Stimulated activated CD4-positive, alpha-beta T cell treated with anti-CD3 and anti-CD28 coated beads, Interleukin-1b, Interleukin-23, amount 100 ng/mL, for 48 hours (primary cell): Measurements from ENCODE around the gene SLCO4A1.

ENCODE experiments used
- DNase-seq: peaks from one replicate; pipeline ENCODE4 v3.0.0-alpha.2; 2020

SLCO4A1 gene

DNA sequence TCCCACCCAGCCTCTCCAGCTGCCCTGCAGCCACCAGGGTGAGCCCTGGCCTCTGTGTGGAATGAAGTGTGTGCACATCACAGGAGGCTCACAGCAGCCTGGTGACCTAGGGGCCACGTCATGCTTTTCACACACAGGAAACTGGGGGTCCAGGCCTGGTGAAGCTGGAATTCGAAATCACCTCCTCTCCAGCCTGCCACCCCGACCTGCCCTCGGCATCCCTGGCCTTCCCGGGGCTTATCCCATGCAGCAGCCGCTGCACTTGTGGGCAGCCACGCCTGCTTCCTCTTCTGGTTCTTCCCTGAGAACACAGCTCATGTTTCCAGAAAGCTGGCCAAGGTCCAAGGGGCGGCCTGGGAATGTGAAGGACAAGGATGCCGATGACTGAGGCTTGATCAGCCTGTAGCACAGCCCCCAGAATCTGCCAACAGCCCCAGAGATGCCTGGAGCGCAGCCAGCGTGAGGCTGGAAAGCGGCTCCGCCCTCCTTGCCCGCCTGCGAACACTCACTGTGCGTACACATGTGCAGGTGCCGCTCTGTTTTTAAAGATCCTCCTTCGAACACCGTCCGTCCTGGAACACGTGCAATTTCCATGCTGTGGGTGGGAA, 62.1 kb downstream of the SLCO4A1 start:
- no peak for DNase-seq

DNA sequence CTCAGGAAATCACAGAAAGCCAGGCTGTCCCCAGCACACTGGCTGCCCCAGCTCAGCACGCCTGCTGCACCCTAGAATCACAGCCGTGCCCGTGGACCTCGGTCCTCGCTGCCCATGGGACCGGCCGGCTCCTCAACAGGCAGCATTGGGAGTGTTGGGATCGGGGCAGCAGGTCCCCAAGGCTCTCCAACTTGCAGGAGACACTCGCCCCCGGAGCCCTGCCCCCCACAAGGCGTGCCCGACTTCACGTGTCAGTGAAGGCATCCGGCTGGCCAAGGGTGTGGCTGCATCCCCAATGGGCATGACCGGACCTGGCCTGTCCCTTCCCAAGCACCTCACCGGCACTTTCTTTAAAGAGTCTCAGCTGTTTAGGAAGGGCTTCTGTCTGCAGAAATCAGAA, 63.3 kb downstream of the SLCO4A1 start:
- no peak for DNase-seq

DNA sequence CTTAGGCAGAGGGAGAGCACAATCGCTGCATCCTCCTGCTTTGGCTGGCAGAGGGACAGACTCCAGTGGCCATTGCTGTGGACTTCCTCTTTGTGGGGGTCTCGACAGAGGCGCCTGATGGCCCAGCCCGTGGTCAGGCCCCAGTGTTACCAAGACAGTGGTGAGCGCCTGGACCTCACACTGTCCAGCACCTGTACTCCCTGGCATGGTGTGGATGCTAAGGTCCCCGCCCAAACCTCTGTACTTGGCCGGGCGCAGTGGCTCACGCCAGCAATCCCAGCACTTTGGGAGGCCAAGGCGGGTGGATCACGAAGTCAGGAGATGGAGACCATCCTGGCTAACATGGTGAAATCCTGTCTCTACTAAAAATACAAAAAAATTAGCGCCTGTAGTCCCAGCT, 64.0 kb downstream of the SLCO4A1 start:
- DNase-seq: no peak

DNA sequence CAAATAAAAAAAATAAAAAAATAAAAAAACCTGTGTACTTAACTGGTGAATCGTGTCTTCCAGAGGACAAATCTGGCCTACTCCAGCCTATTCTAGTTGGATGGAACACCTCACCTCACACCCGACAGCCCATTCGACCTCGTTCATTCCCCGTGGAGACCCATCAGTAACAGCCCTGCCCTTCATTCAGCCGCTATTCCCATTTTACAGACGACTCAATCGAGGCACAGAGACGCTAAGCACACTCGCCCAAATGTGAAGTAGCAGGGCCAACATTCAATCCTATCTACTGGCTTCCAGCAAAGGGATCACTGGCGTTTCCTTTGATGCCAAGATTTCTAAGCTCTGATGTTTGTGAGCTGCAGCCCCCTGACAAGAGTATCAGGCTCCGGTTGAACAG, 64.6 kb downstream of the SLCO4A1 start:
- DNase-seq: no peak

DNA sequence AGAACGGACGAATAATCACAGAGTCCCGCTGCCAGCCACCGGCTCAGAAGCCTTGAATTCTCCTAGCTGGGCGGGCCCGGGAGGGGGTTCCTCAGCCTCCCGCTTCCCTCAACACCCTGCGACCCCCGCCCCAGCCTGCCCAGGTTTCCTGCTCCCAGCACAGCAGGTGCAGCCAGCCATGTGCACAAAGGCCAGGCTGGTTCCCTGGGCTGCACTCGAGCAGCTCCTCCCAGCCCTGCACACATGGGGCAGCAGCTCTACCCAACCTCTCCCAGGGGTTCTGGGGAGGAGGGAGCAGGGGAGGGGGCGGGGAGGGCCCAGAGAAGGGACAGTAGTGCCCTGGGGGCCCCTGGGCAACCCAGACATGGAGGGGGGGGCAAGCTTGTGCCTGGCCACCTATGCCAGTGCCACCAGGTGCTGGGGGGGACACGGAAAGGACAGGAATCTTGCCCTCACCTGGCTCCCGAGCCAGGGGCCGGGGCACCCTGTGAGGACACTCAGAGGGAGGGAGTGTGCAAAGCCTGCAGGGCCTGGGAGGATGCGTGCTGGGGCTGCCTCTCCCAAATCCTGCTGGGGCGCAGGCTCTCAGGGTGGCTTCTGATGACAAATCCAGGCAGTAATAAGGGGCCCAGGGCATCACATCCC, 65.1 kb downstream of the SLCO4A1 start:
- no peak for DNase-seq

DNA sequence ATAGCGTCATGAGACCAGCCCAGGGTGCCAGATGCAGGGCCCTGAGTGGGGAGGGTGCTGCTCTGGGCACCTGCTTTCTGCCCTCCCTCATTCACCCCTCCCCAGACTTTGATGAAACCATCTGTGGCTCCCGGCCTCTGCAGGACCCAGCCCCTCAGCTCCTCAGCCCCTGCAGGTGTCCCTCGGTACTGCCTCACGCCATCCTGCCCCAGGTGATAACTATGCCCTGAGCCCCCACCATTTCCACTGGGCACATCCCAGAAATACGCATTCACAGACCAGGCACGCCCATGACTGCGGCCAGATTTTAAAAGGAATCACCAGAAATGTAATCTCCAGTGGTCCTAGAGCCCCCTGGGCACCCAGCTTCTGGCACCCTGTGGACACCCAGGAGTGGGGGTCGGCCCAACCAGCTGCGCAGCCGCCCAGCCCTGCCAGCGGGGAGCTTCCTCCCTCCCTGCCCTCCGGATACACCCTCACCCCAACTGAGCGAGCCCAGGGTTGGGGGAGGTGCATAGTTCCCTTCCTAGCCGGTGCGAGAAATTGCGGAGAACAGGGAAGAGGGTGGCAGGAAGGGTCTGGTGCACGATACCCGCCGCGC, 65.7 kb downstream of the SLCO4A1 start:
- DNase-seq: peak; percentile 16

DNA sequence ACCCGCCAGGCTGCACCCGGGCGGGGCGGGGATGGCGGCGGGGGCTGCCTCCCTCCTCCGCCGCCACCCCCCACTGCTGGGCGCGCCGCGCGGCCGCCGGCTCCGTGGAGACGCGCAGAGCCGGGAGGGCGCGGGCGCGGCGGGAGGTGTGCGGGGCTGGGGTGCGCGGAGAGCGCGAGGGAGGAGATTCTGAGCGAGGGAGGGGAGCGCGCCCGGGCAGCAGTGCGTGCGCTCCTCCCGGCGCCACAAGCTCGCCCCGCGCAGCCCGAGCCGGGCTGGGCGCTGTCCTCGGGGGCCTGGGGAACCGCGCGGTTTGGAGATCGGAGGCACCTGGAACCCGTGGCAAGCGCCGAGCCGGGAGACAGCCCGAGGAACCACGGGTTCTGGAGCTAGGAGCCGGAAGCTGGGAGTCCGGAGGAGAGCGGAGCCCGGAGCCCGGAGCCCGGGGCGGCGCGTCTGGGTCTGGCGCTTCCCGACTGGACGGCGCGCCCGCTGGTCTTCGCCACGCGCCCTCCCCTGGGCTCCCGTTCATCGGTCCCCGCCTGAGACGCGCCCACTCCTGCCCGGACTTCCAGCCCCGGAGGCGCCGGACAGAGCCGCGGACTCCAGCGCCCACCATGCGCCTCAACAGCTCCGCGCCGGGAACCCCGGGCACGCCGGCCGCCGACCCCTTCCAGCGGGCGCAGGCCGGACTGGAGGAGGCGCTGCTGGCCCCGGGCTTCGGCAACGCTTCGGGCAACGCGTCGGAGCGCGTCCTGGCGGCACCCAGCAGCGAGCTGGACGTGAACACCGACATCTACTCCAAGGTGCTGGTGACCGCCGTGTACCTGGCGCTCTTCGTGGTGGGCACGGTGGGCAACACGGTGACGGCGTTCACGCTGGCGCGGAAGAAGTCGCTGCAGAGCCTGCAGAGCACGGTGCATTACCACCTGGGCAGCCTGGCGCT, 66.6 kb downstream of the SLCO4A1 start, which contains the start of gene NTSR1:
Gene NTSR1, plus strand, starts transcription at position 246 of the 946 bp plus-strand sequence. Its CDS starts 372 bp downstream, at position 618.
- DNase-seq: no peak

DNA sequence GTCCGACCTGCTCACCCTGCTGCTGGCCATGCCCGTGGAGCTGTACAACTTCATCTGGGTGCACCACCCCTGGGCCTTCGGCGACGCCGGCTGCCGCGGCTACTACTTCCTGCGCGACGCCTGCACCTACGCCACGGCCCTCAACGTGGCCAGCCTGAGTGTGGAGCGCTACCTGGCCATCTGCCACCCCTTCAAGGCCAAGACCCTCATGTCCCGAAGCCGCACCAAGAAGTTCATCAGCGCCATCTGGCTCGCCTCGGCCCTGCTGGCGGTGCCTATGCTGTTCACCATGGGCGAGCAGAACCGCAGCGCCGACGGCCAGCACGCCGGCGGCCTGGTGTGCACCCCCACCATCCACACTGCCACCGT, 67.2 kb downstream of the SLCO4A1 start:
- no peak for DNase-seq

DNA sequence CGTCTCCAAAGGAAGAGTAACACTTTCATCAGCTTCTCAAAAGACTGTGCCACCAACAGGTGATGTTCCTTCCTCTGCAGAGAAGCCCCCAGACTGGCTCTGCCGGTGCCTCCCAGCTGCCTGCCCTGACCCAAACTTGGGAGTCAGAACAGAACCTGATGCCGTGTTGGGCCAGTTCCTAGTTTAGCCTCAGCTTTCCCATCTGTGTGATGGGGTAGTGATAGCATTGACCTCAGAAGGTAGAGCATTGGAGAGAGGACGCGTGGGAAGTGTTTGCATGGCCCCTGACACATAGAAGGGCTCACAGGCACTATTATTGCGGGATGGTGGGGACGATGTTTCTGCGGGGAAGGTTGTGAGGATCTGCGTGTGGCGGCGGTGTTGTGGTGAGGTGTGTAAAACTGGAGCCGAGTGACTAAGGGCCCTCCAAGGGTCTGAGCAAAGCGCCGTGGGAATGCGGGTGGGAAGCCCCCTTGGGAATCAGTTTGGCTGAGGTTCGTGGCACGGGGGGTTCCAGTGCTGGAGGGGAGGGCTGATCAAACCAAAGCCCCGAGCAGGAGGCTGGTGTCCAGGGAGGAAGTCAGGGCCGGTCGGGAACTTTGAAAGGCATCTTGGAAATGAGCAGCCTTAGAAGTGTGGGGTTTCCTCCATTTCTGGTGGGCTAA, 68.0 kb downstream of the SLCO4A1 start:
- DNase-seq: no peak

DNA sequence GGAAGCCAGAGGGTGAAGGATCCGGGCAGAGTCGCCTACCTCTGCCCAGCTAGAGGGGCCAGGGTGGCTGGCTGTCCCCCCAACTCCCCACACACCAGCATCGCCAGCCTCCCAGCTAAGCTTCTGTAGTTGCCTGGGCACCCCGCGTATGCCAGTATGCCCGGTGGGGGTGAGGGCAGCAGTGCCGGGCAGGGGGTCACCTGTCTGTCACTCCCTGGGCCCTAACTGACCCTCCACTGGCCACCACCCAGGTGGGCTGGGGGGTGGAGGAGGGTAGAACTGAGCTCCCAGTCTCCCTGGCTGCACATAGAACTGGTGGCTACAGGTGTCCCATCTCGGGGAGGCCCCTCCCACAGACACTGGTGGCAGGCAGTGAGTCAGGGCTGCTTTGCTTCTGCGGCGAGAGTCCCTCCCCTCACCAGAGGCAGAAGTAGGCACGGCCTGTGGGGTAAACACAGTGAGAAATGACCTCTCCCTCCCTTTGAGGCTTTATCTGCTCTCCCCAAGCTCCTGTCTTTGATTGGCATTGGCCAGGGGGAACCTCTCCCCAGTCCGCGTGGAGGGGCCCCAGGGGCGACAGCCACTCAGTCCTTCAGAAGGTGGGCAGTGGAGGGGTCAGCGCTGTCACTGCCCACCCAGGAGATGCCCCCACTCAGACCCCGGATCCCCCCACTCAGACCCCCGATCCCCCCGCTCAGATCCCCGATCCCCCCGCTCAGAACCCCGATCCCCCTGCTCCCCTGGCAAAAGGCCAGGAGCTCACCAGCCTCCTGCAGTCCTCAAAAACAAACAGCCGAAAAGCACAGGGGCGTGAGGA, 68.8 kb downstream of the SLCO4A1 start:
- peak; percentile 35 for DNase-seq

DNA sequence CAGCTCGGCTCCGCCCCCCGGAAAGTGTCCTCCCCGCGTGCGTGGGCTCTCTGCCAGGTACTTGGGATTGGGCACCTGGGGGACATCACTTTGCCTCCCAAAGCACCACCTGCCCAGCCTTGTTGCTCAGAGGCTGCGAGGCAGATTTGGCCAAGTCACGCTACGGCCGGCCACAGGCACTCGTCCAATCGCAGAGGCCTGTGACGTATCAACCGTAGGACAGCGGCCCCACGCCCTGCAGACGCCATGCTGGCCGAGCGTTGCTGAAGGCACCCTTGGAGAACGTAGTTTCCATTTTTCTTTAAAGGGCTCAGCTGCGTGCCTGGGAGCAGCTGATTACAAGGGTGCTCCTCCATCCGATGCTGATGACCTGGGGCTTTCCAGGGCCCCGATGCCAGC, 69.4 kb downstream of the SLCO4A1 start:
- no peak for DNase-seq

DNA sequence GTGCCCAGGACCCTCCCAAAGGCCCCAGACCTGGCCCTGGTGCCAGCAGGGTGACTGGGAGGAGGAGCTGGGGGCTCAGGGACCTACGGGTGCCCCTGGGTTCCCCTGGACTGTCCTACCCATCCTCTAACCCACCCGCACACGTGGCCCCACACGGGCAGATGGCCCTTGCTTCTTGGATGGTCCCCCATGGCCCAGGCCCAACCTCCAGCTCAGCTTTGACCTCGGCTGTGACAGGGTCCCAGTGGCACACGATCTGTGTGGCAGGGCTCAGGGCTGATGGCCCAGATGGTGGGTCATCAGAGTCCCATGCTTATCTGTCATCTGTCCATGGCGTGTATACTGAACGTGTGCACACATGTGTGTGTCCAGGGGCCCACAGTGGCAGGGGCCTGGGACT, 70.3 kb downstream of the SLCO4A1 start:
- no peak for DNase-seq

DNA sequence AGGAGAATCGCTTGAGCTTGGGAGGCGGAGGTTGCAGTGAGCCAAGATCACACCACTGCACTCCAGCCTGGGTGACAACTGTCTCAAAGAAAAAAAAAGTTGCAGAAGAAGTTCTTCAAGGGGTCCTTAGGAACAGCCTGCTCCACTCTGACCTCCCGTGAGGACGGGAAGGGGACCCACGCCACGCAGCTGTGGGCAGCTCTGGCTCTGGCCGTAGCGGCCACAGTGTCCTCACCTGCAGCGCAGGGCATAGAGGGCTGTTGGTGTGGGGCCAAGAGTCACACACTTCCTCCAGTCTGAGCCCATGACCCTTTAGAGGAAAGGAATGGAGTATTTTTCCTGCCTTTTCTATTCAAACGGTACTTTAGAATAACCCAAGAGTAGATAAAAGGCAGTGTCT, 71.7 kb downstream of the SLCO4A1 start:
- no peak for DNase-seq

DNA sequence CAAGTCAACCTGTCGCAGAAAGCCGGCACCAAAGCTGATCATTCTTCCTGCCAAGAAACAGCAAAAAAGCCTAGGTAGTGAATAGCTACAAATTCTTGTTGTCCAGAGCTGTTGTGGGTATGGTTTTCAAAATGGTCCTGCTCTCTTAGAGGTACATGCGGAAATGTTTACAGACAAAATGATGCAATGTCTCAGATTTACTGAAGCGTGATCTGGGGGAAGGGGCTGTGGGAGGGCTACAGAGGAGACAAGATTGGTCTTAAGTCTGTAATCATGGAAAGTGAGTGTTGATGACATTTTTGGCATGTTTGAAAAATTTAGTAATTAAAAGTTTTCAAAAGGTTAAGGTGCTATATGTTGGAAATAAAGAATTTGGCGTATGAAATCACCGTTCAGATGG, 72.5 kb downstream of the SLCO4A1 start:
- no peak for DNase-seq

DNA sequence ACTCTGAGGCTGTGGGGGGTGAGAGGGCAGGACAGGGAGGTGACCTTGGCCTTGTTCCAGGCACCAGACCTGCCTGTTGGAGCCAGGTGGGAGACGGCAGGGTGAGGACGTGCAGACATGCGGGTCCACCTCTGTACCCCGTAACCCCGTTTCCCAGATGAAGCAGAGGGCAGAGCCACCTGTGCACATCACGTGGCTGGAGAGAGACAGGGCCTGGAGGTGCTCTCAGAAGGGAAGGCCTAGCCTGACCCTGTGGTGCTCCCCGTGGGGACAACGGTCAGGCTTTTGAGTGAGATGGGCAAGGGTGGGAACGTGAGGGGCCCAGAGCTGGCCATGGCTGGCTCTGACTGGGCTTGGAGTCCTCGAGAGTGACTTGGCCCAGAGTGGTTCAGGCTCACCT, 72.9 kb downstream of the SLCO4A1 start:
- DNase-seq: no peak

DNA sequence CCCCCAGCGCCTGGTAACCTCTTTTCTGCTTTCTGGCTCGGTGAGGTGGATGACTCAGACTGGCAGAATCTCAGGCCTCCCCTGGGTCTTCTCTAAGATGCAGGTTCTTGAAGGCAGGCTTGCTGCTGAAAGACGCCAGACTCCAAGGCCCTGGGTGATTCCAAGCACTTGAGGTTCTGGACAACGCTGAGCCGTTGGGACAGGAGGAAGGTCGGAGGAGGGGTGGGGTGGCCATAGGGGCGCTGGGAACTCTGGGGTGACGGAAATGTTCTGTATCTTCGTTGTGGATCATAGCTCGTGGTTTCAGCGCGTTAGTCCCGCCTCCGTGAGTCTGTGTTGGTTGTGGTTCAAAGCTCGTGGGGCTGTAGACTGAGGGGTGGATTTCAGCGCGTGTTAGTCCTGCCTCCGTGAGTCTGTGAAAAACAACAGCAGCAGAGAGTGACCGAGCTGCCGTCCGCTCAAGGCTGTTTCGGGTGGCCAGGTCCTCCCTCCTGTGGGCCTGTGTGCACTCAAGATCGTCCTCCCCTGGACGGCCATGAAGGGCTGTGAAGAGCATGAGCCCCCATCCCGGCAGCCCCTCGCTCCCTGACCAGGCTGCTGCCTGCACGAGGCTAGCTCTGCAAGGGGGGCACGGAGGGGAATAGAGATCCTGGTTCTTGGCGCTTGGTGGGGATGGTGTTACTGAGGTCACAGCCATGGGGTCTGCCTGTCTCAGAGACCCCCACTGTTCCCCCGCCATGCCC, 74.1 kb downstream of the SLCO4A1 start:
- DNase-seq: peak; percentile 13

DNA sequence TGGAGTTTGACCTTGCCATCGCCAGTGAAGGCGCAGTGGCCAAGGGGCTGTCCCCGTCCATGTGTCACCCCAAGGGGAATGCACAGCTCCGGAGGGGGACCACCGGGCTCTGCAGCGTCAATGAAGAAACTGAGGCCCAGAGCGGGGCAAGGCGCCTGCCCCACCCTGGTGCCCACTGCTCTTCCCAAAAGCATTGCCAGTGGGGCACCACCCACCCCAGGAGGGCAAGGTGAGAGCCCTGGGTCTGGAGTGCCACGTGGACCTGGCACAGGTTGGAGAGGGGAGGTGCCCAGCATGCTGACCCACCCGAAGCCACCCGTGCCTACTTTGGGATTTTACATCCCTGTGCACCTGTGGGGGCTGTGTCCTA, 74.6 kb downstream of the SLCO4A1 start:
- DNase-seq: no peak

DNA sequence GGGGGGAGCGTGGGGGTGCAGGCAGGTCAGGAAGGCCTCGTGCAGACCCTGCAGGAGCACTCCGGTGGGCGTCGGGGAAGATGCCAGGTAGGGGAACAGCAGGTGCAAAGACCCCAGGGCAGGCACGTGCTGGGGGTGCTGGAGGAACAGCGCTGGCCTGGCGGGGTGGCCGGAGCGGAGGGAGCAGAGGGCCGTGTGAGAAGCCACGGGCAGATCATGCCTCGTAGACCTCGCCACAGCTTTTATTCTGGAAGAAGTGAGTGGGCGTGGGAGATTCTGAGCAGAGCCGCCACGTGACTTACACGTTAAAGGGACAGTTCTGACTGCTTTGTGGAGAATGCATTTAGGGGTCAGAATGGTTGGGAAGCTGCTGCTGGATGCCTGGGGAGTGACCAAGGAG, 75.6 kb downstream of the SLCO4A1 start:
- DNase-seq: no peak

DNA sequence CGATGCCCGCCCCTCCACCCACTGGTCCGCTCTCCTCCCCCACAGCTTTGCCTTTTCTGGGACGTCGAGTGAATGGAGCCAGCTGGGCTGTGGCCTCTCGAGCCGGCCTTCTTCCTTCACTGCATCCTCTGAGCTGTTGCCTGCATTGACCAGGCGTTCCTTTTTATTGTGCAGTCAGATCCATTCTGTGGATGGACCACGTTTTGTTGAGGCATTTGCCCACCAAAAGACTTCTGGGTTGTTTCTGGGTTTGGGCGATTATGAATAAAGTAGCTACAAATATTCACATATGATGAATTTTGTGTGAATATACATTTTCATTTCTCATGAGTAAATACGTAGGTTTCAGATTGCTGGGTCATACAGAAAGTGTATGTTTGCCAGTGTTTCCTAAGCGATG, 76.2 kb downstream of the SLCO4A1 start:
- no peak for DNase-seq

DNA sequence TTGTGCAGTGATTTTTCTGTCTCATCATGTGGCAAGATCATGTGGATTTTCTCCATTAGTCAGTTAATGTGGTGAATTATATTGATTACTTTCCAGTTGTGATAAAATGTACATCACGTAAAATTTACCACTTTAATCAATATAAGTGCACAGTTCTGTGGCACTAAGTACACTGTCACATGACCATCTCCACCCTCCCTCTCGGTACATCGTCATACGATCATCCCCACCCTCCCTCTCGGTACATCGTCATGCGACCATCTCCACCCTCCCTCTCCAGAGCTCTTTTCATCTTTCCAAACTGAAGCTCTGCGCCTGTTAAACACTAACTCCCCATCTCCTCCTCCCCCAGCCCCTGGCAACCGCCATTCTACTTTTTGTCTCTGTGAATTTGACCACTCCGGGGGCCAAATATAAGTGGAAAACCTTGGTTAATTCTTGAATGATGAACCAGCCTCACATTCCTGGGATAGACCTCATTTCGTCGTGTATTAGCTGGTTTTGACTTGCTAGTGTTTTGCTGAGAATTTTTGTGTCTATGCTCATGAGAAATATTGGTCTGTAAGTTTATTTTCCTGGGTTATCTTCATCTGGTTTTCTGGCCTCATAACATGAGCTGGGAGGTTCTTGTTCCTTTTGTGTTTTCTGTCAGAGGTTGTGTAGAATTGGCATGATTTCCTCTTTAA, 77.1 kb downstream of the SLCO4A1 start:
- DNase-seq: no peak
